HG03064 (cell line): Measurements from ENCODE around the gene BSG.

Experiments used
- ATAC-seq: cut with Tn5 transposase; IDR thresholded peaks from one replicate; pipeline ENCODE4 v1.9.1; 2021; ENCODE audit warnings: low read depth; ENCODE audit not compliant: unreplicated experiment

BSG gene

DNA sequence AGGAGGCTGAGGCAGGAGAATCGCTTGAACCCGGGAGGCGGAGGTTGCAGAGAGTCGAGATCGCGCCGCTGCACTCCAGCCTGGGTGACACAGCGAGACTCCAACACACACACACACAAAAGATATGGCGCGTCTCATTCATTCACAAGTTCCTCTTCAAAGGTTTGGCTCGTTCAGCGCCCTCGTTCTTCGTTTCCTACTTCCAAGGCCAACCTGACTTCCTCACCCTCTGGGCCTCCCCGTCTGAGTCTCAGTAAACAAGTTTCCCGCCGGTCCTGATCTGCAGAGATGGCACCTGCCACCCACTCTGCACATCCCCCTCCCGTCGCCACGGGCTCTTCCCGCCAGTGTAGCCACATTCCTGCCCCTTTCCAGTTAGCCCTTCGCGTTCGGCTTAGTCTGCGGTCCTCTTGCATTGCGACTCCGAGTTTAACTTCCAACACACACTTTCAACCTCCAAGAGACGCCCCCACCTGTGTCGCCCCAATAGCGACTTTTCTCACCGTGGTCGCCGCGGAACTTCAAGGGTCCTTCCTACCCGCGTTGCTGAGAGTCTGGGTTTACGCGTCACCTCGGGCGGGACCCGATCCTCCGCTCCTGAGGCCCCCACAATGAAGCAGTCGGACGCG lies 1.3 kb upstream of the BSG start:
- no peak for ATAC-seq

DNA sequence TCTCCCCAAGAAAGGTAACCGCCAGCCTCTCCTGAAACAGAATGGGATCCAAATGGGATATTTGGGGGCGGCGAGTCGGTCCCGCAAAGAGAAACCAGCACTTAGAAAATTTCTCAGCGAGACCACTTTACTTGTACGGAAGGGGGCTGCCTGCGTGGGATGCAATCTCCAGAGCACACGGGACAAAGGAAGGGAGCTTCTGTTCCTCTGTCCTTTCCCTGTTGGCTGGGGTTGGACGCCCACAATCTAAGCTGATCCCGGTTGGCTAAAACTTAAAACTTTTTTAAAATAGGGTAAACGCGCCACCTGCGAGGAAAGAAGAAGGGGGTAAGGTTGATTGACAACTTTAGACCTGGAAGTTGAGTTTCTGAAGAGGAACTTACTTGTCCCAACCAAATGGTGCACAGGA lies 826 bp upstream of the BSG start:
- ATAC-seq, result peak; percentile 6

DNA sequence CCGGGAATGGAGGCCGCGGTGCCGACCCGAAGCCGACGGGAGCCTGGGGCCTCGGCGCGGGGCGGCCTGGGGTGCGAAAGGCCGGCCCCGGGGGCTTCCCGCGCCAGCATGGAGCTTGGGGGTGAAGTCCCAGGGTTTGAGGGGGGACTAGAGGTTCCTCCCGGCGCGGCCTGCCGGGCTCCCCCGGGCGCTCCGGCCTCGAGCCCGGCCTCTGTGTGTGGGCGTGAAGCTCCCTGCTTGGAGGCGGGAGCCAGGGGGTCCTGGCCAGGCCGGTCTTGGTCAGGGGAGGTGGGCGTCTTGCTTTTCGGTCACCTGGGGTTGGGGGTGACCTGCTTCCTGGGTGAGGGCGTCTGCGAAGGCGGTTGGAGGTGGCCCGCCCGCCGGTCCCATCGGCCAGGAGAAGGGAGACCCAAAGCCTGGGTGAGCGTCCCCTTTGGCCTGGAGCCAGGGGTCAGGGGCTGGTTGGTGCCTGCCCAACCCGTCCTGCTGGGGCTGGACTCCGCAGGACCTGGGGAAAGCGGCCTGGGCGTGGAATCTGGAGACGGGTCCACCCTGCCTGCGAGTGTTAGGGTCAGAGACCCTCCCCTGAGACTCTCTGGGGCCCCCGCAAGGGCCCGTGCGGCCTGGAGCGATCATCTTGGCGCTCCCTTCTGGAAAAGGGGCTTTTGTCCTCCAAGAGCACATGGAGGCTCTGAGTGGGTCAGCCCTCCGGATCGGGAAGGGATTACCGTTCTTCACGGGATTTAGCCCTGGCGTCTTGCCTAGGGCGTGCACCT lies 535 bp downstream of the BSG start:
- ATAC-seq, result peak; percentile 27

DNA sequence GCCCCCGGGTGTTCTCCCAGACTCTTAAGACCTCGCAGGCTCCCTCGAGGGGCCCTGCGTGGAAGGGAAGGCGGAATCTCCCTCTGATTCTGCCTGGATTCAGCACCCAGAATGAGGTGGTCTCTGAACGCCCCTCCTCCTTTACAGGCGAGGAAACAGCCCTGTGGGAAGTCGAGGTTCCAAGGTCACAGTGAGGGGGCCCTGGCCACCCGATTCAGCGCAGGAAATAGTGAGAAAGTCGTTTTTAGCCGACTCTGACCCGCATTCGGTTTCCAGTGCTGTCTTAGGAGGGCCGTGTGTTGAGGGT lies 1.1 kb downstream of the BSG start:
- ATAC-seq, result no peak

DNA sequence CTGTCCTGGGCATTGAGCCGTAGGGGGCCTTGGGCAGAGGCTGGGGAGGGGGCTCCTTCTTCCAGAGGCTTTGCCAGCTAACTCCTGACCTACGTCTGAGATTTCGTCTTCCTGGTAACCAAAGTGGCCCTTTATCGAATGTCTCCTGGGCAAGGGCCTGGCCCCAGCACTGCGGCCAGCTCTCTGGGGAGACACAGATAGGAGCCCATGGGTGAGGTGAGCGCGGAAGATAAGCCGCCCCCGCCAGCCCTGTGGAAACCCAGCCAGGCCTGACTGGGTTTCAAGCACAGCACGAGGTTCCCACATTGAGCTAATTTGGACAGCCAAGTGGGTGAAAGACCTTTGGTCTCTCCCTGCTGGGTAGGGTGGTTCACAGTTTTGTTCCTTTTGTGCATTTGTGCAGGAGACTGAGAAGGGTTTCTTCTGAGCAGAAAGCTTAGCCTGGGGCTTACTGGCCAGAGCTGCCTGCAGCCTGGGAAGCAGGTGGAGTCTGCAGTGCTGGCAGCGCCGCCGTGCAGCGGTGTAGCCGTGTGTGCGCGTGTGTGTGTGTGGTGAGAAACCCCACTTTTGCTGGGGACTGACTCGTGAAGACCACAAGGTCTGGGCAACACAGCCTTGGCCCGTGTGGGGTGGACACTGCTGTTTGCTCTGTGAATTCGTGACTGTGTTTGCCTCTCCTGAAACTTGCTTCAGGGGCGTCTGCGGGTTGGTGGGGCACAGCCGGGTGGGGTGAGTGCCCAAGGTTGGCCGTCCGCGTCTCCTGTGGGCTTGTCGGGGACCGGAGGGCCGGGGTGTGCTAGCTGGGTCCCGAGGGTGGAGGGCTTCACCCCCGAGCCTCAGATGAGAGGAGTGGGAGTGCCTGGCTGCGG lies 2.5 kb downstream of the BSG start:
- no peak for ATAC-seq

DNA sequence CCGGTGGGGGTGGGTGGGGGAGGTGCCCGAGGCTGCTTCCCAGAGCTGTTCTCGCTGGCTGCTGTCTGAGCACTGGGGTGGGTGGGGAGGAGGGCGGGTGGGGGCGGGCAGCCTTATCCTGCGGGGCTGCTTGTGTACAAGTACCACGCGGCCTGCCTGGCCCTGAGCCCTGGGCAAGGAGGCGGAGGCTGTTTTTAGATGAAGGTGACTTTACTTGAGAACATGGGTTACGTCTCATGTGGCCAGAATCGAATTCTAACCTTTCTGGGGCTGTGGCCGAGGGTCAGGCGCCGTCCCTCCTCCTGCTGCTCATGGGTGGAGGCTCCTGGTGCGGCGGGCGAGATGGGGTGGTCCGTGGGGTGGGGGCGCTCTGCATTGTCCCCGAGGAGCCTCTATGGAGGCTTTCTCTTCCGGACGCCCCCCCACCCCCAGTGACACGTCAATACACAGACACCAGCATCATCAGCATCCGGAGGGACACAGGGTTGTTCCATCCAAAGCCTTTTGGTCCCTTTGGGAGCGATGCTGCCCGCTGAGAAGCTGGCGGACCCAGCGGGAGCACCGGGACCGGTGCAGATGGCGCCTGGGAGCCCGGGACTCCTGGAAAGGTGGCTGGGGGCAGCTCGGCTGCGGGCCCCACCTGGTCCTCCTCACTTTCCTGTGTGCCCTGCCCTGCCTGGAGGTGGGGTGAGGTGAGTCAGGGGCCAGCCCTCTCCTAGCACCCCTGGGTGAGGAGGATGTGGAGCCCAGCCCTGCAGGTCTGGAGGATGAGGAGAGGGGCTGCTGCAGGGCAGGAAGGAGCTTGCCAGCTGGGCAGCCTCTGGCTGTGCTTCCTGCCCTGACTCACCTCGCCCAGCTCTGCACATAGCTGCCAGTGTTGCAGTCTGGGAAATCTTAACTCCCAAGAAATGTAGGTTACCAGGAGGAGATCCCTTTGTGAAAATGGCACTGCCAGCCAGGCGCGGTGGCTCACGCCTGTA lies 3.4 kb downstream of the BSG start:
- no peak for ATAC-seq

DNA sequence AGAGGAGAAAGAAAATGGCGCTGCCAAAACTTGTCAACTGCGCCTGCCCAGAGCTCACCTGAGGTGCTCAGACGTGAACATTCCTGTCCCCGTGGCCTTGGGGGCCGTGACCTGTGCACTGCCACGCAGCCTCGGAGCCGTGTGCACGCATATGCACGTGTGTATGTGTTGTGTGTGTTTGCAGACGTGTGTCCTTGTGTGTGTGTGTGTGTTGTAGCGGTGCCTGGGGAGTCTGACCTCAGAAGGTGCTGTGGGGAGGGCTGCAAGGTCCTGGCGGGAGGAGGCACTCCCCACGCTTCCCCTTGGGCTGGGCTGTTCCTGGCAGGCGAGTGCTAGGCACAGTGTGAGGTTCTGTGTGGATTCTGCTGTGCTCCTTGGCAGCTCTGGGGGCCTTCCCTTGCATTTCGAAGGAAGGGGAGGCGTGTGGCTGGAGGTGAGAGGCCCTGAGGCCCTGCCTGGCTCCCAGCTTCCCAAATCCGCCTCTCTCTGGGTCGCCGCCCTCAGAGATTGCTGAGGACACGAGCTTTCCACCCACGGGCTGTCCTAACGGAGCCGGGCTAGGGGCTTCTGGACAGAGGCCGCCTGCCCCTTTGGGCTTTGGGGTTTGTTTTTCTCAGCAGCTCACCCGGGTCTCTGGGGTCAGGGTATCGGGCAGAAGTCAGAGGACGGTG lies 4.5 kb downstream of the BSG start:
- ATAC-seq, result no peak

DNA sequence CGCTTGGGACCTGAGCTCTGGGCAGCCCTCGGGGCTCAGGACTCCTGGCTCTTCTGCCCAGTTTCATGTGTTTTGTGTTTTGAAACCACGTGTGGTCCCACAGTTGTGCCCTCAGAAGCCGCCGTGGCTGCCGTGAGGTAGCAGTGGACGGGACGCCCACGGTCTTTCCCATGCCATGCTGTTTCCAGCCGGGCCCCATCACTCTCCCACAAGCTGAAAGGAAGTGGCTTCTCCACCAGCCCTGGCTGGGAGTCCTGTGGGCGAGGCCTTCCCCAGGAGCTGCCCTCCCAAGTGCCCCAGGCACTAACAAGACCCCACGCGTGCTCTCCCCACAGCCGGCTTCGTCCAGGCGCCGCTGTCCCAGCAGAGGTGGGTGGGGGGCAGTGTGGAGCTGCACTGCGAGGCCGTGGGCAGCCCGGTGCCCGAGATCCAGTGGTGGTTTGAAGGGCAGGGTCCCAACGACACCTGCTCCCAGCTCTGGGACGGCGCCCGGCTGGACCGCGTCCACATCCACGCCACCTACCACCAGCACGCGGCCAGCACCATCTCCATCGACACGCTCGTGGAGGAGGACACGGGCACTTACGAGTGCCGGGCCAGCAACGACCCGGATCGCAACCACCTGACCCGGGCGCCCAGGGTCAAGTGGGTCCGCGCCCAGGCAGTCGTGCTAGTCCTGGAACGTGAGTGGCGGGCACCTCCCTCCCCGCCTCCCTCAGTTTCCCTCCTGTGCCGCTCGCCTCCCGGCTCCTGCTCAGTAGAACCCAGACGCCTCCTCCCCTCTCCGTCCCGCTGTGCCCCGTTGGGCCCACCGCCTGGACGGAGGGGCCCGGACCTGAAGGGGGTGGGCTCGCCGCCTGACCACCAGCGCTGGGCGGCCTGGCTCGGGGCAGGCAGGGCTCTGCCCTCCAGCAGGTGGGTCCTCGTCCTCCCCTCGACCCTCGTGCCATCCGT lies 5.3 kb downstream of the BSG start:
- ATAC-seq, result no peak

DNA sequence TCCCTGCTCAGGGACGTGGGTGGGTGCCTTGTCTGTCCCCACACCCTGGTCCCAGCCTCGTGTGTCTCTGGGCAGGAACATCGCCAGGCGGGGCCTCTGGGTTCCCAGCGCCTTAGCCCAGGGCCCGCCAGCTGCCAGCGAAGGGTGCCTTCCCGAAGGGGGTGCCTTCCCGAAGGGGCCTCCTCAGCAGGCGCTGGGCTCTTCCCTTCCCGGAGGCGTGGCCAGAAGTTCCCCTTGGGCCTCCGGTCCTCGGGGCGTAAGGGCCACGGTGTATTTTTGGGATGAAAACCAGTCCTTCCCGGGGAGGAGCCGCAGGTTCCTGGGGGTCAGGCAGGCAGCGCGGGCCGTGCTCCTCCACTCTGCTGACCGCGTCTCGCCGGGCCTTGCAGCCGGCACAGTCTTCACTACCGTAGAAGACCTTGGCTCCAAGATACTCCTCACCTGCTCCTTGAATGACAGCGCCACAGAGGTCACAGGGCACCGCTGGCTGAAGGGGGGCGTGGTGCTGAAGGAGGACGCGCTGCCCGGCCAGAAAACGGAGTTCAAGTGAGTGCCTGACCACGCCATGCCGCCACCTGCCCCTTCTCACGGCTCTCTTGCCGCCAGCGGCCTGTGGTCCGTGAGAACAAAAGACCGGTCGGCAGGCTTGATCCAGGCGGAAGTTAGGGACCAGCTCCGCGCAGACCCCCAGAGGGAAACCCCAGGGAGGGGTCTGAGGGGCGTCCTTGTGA lies 6.9 kb downstream of the BSG start:
- no peak for ATAC-seq

DNA sequence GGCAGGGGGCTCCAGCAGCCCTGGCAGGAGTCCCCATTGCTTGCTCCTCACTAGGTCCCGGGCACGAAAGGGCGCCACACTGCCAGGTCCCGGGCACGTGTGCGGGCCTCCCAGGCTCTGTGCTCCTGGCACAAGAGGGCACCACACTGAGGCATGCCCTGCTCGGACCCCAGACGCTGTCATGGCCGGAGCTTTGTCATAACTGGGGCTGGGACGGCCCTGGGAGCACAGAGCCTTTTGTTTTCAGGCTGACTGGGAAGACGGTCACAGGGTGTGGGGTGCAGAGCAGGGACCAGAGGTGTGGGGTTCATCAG lies 7.4 kb downstream of the BSG start:
- ATAC-seq, result no peak

DNA sequence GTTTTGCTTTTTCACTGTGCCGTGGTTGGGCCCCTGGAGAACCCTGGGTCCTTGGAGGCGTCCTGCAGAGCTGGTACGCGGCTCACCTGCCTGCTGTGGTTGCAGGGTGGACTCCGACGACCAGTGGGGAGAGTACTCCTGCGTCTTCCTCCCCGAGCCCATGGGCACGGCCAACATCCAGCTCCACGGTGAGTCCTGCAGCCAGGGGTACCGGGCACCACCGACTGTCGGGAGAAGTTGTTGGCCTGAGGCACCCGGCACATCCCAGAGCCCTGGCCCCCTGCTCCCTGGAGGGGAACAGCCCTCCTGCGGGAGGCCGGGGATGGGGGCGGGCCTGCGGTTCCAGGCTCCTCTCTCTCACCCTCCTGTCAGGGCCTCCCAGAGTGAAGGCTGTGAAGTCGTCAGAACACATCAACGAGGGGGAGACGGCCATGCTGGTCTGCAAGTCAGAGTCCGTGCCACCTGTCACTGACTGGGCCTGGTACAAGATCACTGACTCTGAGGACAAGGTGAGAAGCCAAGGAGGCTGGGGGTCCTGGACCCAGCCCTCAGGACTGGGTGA lies 8.0 kb downstream of the BSG start:
- ATAC-seq, result no peak

DNA sequence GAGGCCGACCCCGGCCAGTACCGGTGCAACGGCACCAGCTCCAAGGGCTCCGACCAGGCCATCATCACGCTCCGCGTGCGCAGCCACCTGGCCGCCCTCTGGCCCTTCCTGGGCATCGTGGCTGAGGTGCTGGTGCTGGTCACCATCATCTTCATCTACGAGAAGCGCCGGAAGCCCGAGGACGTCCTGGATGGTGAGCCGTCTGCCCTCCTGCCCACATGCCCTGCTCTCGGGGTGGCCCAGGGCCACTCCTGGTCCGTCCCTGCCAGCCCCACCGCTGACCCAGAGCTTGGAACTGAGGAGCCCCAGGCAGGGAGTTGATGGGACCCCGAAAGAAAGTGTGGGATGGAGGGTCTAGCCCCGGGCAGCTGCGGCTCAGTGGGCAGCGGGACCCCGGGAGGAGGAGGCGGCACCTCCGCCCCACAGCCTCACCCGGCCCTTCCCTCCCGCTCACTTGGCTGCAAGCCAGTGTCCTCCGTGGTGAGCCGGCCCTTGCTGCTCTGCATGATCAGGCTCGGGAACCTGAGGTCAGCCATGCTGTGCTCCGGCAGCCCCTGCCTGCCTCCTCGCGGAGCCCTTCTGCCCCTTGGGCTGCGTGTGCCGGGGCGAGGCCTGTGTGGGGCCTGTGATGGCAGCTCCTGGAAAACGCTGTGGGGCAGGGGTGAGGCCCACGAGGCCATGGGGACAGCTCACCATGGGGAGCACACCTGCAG lies 9.2 kb downstream of the BSG start:
- no peak for ATAC-seq

DNA sequence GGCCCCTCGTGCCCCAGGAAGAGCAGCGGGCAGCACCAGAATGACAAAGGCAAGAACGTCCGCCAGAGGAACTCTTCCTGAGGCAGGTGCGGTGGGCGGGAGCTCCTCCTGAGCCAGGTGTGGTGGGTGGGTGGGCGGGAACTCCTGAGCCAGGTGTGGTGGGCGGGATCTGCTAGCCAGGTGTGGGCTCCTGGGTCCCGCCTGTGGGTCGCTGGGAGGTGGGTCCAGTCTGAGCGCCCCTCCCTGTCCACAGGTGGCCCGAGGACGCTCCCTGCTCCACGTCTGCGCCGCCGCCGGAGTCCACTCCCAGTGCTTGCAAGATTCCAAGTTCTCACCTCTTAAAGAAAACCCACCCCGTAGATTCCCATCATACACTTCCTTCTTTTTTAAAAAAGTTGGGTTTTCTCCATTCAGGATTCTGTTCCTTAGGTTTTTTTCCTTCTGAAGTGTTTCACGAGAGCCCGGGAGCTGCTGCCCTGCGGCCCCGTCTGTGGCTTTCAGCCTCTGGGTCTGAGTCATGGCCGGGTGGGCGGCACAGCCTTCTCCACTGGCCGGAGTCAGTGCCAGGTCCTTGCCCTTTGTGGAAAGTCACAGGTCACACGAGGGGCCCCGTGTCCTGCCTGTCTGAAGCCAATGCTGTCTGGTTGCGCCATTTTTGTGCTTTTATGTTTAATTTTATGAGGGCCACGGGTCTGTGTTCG lies 10.3 kb downstream of the BSG start:
- ATAC-seq, result no peak

DNA sequence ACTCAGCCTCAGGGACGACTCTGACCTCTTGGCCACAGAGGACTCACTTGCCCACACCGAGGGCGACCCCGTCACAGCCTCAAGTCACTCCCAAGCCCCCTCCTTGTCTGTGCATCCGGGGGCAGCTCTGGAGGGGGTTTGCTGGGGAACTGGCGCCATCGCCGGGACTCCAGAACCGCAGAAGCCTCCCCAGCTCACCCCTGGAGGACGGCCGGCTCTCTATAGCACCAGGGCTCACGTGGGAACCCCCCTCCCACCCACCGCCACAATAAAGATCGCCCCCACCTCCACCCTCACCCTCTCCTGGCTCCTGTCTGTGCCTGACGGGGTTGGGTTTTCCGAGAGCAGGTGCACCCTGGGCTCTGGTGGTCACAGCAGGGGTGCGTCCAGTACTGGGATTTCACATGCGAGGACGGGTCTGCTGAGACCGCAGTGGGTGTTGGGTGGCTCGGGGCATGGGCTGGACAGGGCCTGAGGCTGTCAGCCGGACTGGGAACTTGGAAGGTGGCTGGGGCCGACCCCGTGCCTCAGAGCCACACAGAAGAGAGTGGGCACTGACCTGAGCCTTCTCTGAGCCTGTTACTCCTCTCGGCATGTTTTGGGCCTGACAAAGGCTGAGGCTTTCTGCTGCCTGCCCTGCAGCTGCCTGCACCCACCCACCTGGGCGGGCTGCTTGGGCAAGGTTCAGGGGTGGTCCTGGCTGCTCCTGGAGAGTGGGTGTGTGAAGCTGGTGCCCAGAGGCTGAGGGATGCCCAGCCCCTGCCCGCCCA lies 11.0 kb downstream of the BSG start:
- ATAC-seq, result no peak

DNA sequence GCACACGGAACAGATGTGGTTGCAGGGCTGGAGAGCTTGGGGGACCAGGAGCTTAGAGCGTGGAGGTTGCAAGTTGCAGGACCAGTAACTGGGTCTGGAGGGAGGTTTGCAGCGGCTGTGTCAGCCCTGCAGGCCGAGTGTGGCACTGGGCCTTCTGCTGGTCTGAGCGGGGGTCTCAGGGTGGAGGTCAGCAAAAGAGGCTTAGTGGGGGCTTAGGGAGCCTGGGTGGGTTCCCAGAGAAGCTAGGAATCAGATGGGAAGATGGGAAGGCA lies 11.5 kb downstream of the BSG start:
- no peak for ATAC-seq

DNA sequence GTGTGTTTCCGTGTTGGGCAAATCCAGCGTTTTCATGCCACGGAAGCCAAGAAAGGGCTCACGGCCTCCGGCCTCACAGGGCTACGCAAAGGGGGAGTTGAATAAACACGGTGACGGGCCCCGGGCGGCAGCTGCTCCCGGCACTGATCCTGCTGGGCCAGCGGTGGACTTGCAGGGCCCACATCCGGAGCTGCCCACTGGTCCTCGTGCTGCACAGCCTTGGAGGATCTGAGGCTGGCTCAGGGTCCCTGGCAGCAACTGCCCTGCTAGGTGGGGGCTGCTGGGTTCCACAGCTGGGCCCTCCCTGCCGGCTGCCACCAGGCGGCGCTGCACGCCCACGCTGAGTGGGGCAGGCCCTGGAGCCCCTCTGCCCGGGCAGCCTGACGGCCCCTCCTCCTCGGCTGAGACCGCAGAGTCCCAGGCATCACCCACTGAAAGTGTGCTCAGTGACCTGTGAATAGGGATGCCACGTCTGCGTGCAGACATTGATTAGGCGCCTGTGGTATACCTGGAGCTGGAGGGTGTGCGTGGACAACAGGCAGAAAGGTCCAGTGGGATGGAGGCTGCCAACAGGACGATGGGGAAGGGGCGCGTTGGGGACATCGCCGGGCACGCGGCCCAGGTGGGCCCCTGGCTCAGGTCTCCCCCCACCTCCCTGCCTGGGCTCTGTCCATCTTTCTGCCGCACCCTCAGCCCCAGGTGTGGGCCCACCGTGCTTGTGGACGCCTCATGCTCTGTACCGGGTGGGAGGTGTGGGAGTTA lies 12.0 kb downstream of the BSG start:
- no peak for ATAC-seq
